Measurements from ENCODE around the gene BAZ2B.
A peak's percentile ranks its signal among the peaks of the same experiment; 100 is the strongest.

The BAZ2B gene

GRCh38 chr2:159459279-159459678 lies 157.1 kb downstream of the BAZ2B start:
- no peak for FAIRE-seq

DNA sequence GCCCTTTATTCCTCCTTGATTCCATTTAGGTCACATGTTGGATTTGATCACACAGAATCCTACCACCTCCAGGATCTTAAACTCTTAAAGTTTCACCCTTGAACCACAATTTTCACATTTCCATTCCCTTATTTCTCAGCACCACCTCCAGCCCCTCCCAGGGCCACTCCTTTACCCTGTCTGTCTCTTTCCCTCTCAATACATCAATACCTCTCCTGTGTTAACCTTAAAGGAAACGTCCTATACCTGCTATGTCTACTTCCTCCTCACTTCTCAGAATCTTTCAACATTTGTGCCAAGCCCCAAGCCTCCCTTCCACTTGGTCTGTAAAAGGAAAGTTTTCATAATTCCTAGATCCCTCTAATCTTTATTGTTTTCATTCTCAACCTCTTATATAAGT lies 158.8 kb downstream of the BAZ2B start:
- no peak for FAIRE-seq

GRCh38 chr2:159456500-159457426 lies 159.6 kb downstream of the BAZ2B start:
- peak; percentile 37 for FAIRE-seq

DNA sequence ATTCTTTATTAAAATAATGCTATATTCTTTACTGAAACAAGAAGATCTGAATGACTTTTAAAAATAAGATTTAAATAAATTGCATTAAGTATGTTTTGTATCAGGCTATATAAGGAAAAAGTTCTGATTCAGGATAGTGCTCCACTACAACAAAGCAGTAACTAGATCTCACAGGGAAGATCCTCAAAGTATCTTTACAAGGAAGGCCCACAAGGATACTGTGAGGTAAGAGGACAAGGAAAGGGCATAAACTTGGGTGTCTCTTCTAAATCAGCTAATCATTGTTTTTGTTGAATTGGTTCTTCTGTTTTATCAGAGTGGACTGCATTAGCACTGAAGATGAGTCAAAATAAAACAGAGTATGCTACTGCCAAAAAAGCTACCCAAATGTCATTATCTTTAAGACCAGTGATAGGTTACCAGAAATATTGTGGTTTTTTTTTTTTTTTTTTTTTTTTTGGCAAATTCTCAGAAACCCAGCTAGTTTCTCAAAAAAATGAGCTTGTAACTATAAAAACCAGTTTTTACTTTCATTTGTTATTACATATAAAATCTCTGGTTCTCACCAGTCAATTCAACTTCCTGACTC lies 160.9 kb downstream of the BAZ2B start:
- no peak for FAIRE-seq

GRCh38 chr2:159454185-159454584 lies 162.2 kb downstream of the BAZ2B start:
- FAIRE-seq = no peak

- FAIRE-seq = no peak
Observed at GRCh38 chr2:159450180-159450579, 166.2 kb downstream of the BAZ2B start.

GRCh38 chr2:159449504-159450124 lies 166.7 kb downstream of the BAZ2B start:
- no peak for FAIRE-seq

GRCh38 chr2:159446817-159447216 lies 169.5 kb downstream of the BAZ2B start:
- FAIRE-seq = no peak

GRCh38 chr2:159446201-159446600 lies 170.1 kb downstream of the BAZ2B start:
- no peak for FAIRE-seq

DNA sequence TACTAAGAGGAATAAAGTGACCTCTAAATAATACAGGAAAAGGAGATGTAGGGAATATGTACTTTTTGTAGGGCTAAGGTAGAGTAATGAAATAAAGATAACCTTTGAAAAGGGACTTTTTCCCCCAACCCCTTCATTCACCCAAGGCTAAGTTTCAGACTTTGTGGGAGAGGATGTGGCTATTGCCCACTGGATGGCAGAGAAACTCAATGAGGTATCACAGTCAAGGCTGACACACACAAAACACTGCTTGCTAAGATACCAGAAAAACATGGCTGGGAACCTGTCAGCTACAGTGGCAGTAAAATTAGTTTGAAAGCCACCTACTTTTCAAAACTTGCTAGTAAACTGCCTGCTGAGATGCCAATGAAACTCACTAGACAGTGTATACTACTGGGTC lies 171.0 kb downstream of the BAZ2B start:
- FAIRE-seq = no peak

DNA sequence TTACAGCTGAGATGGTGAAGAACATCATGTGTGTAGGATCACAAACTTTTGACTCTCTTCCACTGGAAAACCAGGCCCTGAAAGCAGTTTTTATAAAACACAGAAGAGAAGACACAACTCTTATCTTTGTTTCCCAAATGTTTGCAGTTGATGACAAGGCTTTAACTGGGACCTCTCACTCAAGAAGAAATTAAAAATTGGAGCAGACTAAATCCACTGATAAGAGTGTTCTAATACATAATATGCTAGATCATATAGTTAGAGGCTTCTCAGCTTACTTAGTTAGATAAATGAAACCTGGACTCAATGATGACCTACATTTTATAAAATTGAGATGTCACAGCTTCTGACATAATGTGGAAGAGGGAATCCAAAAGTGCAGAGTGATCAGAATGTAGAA lies 171.6 kb downstream of the BAZ2B start:
- FAIRE-seq = no peak

- FAIRE-seq = no peak
Observed at GRCh38 chr2:159442159-159442852, 174.0 kb downstream of the BAZ2B start.

GRCh38 chr2:159441182-159441581 lies 175.2 kb downstream of the BAZ2B start:
- FAIRE-seq = no peak

- FAIRE-seq = no peak
Observed at GRCh38 chr2:159439421-159439820, 176.9 kb downstream of the BAZ2B start.

GRCh38 chr2:159438720-159439353 lies 177.5 kb downstream of the BAZ2B start:
- FAIRE-seq = no peak

DNA sequence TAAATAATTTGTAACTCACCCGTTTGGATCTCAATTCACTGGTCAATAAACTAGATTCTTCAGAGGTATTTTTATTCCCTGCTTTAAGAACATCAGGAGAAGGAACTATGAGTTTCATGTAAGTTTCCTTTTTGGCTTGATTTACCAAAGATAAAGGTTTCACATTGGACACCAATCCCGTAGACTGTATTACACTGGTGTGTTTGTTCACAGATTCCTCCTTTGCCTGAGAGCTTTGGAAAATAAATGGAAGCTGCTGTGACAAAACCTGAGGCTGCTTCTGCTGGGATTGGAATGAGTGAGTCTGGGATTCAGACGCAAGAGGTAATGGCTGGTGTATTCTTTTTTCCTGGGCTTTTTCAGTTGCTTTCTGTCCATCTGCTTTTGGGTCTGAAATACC lies 178.1 kb downstream of the BAZ2B start:
- no peak for FAIRE-seq

- FAIRE-seq = no peak
Observed at GRCh38 chr2:159432610-159433009, 183.7 kb downstream of the BAZ2B start.

GRCh38 chr2:159427048-159427447 lies 189.3 kb downstream of the BAZ2B start:
- FAIRE-seq = no peak

DNA sequence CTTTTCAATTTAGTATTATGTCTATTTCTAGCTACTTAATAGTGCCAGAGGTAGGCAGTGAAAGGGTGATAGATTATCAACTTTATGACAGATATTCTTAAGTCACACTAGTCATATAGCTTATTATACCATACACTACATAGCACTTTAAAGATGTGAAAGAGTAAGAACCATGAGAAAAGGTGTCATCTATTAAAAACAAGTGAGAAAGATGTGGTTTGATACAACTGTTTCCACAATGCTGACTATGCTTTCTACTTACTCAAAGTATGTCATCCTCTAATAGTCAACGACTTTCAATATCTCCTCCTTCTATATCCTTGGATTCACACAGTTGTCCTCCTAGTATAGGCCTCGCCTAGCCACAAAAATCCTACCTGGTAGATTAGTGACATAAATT lies 196.9 kb downstream of the BAZ2B start:
- no peak for FAIRE-seq

GRCh38 chr2:159411460-159411859 lies 204.9 kb downstream of the BAZ2B start:
- FAIRE-seq = no peak

DNA sequence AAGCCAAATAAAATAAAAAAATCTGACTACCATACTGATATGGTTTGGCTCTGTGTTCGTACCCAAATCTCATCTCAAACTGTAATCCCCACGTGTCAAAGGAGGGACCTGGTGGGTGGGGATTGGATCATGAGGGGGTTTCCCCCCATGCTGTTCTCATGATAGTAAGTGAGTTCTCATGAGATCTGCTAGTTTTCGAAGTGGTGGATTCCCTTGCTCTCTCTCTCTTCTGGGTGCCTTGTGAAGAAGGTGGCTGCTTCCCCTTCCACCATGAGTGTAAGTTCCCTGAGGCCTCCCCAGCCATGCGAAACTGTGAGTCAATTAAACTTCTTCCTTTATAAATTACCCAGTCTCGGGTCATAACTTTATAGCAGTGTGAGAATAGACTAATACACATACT lies 206.1 kb downstream of the BAZ2B start:
- FAIRE-seq = no peak

DNA sequence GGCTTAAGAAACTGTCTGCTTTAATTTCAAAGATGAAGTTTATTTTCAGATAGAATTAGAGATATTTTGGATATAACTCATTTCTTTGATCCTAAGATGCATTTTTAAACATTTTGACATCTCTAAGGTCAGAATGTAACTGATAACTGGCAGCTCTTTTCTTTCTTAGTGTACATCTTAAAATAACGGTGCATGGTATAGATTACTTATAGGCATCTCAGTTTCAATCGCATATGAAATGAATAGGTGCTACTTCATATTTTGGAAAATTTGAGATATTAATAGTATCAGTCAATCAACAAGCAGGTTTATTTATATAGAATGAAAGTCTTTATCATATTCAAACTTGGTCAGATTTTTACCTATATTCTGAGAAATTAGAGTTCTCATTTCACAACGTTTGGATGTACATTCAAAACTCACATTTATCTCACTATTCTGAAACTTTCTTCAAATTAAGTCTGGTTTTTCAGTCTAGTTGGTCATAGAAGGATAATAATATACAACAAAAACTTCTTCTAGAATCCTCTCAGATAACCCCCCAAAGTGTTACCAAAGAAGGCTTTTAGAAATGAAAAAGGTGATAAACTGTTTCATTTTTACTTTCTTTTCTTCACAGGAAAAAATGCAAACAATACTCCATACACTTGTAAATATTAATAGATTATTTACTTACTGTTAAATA lies 207.1 kb downstream of the BAZ2B start:
- FAIRE-seq = no peak
